GM12874 (cell line): Measurements from ENCODE around the gene STEAP4.

ENCODE experiments used
- TF ChIP-seq, protein P1 (sequence below): IDR thresholded peaks from 2 replicates; pipeline ENCODE4 v1.5.1; 2011; ENCODE audit warnings: low read depth, mild to moderate bottlenecking, control low read depth, low read length, moderate library complexity; ENCODE audit not compliant: insufficient read depth

STEAP4 gene

DNA sequence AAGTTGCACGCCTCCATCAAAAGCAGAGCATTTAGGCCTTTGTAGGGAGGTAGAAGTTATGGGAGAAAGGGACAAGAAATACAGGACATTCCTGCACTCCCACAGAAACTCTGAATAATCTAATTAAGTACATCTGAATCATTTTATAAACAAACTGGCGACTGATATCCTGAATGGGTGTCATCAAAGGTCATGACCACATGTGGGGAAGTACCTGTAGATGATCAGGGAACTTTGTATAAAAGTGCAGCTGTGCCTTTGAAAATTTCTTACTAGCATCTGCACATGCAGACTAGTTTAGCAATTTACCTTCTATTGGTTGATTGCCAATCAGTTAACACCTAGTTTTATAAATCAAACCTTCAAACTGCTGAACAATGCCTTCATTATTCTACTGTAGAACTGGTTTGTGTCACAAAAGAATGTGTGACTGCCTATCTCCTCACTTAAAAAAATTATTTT is 17.1 kb downstream of the STEAP4 start:
- TF ChIP-seq, protein P1, sequence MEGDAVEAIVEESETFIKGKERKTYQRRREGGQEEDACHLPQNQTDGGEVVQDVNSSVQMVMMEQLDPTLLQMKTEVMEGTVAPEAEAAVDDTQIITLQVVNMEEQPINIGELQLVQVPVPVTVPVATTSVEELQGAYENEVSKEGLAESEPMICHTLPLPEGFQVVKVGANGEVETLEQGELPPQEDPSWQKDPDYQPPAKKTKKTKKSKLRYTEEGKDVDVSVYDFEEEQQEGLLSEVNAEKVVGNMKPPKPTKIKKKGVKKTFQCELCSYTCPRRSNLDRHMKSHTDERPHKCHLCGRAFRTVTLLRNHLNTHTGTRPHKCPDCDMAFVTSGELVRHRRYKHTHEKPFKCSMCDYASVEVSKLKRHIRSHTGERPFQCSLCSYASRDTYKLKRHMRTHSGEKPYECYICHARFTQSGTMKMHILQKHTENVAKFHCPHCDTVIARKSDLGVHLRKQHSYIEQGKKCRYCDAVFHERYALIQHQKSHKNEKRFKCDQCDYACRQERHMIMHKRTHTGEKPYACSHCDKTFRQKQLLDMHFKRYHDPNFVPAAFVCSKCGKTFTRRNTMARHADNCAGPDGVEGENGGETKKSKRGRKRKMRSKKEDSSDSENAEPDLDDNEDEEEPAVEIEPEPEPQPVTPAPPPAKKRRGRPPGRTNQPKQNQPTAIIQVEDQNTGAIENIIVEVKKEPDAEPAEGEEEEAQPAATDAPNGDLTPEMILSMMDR: no peak

DNA sequence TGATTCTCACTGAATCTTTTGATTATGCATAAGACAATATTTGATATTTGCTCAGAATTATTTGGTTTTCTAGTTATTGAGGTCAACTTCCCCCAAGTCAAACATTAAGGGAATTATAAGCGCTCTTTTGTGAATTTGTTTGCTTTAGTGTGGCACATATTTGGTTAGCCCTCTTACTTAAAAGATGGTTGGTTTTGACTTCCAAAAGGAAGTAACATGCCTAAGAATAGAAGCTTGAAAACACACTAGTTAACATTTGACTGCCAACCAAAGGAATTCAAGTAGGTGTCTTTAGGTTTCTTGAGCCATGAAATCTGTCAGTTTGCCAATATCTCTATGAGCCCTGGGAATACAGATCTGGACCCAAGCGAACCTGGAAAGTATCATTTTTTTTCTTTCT is 24.9 kb downstream of the STEAP4 start:
- TF ChIP-seq, protein P1: no peak

DNA sequence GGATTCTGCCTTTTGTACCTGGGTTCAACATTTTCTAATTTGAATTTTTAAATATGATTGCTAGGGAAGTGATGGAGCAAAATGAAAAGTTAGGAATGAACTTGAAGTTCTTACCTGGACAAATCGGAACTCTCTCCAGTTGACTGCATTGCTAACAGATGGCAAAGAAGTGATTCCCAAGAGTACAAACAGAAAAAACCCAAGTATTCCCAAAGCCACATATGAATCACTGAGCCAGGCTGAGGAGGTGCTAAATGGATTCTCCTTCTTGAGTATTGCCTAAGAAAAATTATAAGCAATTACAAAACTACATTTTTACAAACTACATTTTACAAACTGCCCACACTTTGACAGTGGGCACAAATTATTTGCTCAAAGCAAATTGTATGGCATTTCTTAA is 25.9 kb downstream of the STEAP4 start:
- TF ChIP-seq, protein P1: no peak

DNA sequence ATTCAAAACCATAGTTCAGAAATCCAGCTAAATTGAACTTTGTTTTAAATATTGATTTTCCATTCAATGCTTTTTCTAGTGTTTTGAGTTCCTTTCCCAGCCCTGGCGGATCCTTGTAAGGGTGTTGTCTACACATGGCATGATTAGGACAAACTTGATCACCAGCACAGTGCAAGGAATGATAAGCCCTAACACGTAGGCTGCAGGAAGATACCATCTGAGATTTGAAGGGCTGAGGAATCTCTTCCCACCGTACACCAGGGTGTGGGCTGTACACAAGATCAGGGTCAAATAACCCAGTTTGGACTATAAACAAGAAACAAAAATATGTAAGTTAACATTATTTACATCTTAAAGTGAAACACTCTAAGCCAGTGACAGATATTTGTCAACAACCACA is 27.4 kb downstream of the STEAP4 start:
- TF ChIP-seq, protein P1: no peak

DNA sequence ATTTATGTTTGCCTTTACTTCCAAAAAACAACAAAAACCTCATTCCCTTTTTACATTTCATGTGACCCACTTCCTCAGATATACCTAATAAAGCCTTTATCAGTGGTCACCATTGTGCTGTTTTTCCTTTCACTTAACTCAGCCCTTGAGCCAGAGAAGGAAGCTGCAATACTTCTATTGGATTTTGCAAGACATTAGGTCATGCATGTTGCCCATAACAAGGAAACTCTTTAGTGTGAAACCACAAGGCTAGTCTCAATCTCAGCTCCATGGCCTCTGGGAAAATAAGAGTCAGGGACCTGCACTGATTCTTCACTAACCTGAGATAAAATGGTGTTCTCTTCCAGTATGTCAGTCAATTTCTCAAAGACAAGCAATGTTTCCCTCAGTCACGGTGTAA is 27.8 kb downstream of the STEAP4 start:
- TF ChIP-seq, protein P1: no peak

DNA sequence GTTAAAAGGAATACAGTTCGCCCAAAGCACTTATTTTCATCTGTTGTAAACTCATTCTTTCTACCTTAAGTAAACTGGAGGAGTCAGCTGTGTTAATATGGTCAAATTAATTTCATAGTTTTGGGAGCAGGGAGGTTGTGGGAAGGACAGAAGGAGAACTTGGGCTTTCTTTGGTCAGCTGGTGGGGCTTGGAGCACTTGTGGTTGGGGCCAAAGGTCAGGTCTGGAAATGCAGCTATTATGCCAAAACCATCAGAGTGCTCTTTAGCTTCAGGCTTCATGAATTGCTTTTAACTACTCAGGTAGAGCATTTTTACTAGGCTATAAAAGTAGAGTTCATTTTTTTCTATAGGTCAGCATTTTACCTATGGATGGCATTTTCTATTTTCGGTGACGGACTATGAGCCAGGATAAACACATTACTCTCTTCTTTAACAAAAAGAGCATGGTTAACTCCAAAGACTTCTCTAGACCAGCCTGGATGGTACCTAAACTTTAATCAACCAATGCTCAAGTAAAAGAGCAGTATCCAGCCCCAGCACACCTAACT is 30.0 kb downstream of the STEAP4 start:
- TF ChIP-seq, protein P1: no peak

DNA sequence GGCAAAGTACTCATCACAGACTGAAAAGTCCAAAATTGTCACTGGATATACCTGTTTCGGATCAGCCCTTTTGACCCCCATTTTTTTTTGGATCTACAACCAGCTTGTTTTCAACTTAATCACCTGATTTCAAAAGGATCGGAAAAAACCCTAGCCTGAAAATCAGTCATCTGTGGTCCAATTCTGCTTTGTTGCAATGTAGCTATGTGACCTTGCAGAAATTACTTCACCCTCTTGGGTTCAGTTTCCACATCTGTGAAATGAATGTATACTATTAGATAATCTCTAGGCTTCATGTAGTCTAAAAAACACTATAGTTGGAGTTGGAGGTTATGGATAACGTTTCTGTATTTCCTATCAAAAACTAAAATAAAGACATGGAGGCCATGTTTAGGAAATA is 37.1 kb downstream of the STEAP4 start:
- TF ChIP-seq, protein P1: no peak

DNA sequence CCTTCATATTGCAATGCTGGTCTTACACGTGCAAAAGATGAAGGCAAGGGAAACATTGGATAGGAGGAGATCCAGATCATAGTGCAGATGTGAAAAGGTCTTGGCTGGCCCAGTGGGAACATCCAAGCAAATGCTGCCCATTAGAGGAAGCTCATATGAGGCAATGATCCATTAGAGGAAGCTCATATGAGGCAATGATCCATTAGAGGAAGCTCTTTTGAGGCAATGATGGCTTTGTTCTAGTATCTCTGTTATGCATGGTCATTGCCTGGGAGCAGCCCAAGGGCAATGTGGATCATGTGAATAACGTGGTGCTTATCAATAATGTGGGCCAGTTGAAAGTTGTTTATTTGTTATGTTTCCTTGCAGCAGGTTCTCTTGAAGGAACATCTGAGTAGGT is 37.8 kb downstream of the STEAP4 start:
- TF ChIP-seq, protein P1: no peak
